Kidney epithelial cell (primary cell): ENCODE data around the gene MAP4K4. TPM values are rescaled to one million over a fixed set of nuclear protein-coding genes. Genes with fewer than 3 reads are reported as not detected.
"Not testable (repeated sequence)": the region's sequence is repeated elsewhere in the genome, so short reads cannot be mapped to it uniquely, and the experiment has no call there.

Source experiments
- DNase-seq: peaks from one replicate; pipeline ENCODE4 v3.0.0-alpha.2; 2010; ENCODE audit warnings: low read depth
- H3K27me3 ChIP-seq: 2 replicates; pipeline ENCODE4 v1.6.0; 2011; ENCODE audit warnings: low read length; ENCODE audit not compliant: control insufficient read depth, insufficient read depth
- H3K36me3 ChIP-seq: 2 replicates; pipeline ENCODE4 v1.5.1; 2011; ENCODE audit warnings: low read length; ENCODE audit not compliant: control insufficient read depth, insufficient read depth
- H3K4me3 ChIP-seq: 2 replicates; pipeline ENCODE4 v1.5.1; 2011; ENCODE audit warnings: low read depth, mild to moderate bottlenecking, control low read depth, low read length
- total RNA-seq: library from RNA; depleted of rRNA; stranded (reverse); fragments of >200 nt; gene quantifications from 2 replicates; pipeline ENCODE4 v1.2.3, GENCODE V29; 2015
- TF ChIP-seq, protein P1 (sequence below): IDR thresholded peaks from 2 replicates; pipeline ENCODE4 v1.5.1; 2011; ENCODE audit warnings: mild to moderate bottlenecking, moderate library complexity, low read length, control low read depth, inconsistent platforms; ENCODE audit not compliant: insufficient read depth, poor library complexity, severe bottlenecking

The MAP4K4 gene
- total RNA-seq, 1 donor from 2014 or later, result 134 TPM

DNA sequence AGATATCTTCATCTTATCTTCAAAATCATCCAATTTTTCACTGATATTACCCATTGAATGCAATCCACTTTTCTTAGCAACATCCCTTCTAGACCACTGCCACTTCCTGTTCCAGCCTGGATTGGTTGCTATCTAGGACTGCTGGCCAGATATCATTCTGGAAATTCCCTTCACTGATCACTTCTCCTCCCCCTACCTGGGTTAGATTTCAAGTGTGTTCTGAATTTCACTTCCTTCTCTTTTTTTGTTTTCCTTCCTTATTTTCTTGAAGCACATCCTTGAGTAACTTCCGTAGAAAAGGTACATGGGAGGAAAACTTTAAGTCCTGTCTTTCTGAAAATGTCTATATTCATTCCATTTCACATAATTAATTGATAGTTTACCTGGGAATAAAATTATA is 212.3 kb downstream of the MAP4K4 start:
- no peak for DNase-seq
- no peak overlapping the region for H3K4me3 ChIP-seq
- H3K27me3 ChIP-seq, result no peaks in the 10 kb centered on the region
- no peaks in the 10 kb centered on the region for H3K36me3 ChIP-seq
- TF ChIP-seq, protein P1, sequence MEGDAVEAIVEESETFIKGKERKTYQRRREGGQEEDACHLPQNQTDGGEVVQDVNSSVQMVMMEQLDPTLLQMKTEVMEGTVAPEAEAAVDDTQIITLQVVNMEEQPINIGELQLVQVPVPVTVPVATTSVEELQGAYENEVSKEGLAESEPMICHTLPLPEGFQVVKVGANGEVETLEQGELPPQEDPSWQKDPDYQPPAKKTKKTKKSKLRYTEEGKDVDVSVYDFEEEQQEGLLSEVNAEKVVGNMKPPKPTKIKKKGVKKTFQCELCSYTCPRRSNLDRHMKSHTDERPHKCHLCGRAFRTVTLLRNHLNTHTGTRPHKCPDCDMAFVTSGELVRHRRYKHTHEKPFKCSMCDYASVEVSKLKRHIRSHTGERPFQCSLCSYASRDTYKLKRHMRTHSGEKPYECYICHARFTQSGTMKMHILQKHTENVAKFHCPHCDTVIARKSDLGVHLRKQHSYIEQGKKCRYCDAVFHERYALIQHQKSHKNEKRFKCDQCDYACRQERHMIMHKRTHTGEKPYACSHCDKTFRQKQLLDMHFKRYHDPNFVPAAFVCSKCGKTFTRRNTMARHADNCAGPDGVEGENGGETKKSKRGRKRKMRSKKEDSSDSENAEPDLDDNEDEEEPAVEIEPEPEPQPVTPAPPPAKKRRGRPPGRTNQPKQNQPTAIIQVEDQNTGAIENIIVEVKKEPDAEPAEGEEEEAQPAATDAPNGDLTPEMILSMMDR, result no peak

DNA sequence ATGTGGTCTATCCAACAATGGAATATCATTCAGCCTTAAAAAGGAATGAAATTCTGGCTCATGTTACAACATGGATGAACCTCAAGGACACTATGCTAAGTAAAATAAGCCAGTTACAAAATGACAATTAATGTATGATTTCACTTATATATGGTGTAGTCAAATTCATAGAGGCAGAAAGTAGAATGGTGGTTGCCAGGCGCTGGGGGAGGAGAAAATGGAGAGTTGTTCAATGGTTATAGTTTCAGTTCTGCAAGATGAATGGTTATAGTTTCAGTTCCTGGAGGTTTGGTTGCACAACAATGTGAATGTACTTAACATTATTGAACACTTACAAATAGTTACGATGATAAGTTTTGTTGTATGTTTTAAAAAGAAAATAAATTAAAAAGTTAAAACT is 215.0 kb downstream of the MAP4K4 start:
- H3K36me3 ChIP-seq, result no peaks in the 10 kb centered on the region
- TF ChIP-seq, protein P1, result no peak
- H3K27me3 ChIP-seq, result no peaks in the 10 kb centered on the region
- H3K4me3 ChIP-seq, result no peak overlapping the region
- no peak for DNase-seq

DNA sequence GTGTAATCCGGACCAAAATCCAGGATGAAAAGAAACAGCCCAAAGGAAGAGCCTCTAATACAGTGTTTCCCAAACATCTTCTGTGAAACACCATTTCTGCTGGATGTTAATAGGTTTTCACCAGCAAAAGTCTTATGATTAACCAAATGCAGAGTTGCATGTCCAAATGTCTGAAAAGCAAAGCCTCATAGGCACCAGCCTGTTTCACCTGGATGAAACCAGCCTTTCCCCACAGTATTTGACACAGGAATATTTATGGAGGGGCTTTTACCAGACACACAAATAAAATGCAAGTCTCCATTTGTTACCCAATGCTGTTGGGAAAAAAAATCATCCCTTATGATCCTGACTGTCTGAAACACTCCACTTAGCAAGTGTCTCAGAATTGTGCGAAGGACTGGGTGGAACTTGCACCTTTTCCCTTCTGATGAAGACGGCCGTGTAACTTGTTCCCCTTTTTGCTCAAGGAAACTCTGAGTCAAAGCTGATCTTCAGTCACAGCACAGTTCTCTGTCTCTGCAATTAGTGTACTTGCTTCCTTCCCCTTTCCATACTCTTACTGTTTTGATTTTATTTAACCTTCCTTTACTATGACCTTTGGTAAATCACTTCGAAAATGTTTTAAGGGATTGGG is 223.9 kb downstream of the MAP4K4 start:
- H3K27me3 ChIP-seq, result no peaks in the 10 kb centered on the region
- no peaks in the 10 kb centered on the region for H3K36me3 ChIP-seq
- DNase-seq, result no peak
- TF ChIP-seq, protein P1, result no peak
- no peak overlapping the region for H3K4me3 ChIP-seq

DNA sequence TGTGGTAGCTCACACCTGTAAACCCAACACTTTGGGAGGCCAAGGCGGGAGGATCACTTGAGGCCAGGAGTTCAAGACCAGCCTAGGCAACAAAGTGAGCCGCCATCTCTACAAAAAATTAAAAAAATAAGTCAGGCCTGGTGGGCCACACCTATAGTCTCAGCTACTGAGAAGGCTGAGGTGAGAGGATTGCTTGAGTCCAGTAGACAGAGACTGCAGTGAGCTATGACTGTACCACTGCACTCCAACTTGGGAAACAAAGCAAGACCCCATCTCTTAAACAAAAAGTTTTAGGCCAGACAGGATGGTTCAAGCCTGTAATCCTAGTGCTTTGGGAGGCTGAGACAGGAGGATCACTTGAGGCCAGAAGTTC is 224.4 kb downstream of the MAP4K4 start:
- no peak for DNase-seq
- TF ChIP-seq, protein P1, result no peak
- no peaks in the 10 kb centered on the region for H3K27me3 ChIP-seq
- no peaks in the 10 kb centered on the region for H3K36me3 ChIP-seq
- no peak overlapping the region for H3K4me3 ChIP-seq

DNA sequence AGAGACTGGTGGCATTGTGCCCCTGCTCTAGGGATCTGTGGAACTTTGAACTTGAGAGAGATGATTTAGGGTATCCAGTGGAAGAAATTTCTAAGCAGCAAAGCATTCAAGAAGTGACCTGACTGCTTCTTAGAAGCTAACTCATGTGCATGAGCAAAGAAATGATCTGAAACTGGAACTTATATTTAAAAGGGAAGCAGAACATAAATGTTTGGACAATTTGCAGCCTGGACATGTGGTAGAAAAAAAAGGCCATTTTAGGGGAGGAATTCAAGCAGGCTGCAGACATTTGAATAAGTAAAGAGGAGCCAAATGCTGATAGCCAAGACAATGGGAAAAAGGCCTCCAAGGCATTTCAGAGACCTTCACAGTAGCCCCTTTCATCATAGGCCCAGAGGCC is 226.8 kb downstream of the MAP4K4 start:
- H3K36me3 ChIP-seq, H3K4me3 ChIP-seq, DNase-seq, H3K27me3 ChIP-seq: not testable (repeated sequence)

DNA sequence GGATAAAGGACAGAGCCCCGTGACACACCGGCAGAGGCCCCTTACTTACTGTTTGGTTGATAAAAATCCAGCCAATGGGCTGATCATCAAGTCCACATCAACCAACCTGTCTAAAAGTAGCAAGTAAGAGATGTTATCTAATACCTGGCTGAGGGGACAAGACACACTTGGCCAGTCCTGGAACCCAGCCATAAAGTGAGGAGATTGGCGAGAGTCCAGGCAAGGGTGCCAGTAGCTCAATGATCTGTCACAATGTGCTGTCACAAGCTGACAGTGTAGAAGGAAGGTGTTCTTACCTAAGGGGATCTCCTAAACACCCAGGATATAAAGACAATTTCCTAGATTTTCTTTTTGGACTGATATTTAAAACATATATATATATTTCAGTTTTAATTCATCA is 232.5 kb downstream of the MAP4K4 start:
- no peak overlapping the region for H3K4me3 ChIP-seq
- TF ChIP-seq, protein P1, result no peak
- H3K27me3 ChIP-seq, result no peaks in the 10 kb centered on the region
- H3K36me3 ChIP-seq, result no peaks in the 10 kb centered on the region
- no peak for DNase-seq
